GM18511 (cell line): ENCODE measurements around the gene FBXL17.
"Not testable (repeated sequence)": the region's sequence is repeated elsewhere in the genome, so short reads cannot be mapped to it uniquely, and the experiment has no call there.

ENCODE experiments used
- ATAC-seq: cut with Tn5 transposase; IDR thresholded peaks from one replicate; pipeline ENCODE4 v1.9.1; 2021; ENCODE audit warnings: mild to moderate bottlenecking, moderate library complexity; ENCODE audit not compliant: unreplicated experiment

Gene FBXL17

DNA sequence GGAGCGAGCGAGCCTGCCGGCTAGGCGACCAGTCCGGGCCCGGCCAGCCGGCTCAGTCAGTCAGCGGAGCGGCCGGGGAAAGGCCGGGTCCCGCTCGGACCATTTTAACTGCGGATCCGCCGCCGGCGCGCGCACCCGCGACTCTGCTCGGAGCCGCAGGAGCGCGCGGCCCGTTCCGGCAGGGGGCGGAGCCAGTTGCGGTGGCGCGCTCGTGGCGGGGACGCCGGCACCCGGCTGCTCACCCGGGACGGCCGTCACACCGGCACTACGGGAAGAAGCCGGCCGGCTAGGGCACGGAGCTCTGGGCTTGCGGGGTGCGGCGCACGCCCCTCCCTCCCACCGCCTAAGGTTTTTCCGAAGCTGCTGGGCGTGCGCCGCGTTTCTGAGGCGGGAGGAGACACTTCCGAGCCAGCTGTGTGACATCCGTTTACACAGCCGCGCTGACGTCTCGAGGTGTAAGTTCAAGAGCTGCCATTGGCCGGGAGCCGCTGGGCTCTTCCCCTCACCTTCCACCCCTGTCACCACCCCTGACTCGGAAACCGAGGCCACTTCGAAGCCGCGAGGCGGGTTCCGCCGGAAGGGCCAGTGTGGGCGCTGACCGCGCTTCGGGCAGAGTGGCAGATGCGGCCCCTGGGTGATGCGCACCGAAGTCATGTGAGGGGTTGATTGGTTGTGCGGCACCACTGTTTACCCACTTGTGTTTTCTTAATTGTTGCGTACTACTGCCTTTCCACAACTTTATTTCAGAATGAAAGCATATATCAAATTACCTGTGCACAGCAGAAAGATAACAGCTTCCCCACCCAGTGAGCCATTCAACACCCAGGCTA lies at the start of gene FBXL17:
FBXL17 (minus strand) TSS at position 145 of the 830 bp plus-strand sequence.
- ATAC-seq, result peak; percentile 75

DNA sequence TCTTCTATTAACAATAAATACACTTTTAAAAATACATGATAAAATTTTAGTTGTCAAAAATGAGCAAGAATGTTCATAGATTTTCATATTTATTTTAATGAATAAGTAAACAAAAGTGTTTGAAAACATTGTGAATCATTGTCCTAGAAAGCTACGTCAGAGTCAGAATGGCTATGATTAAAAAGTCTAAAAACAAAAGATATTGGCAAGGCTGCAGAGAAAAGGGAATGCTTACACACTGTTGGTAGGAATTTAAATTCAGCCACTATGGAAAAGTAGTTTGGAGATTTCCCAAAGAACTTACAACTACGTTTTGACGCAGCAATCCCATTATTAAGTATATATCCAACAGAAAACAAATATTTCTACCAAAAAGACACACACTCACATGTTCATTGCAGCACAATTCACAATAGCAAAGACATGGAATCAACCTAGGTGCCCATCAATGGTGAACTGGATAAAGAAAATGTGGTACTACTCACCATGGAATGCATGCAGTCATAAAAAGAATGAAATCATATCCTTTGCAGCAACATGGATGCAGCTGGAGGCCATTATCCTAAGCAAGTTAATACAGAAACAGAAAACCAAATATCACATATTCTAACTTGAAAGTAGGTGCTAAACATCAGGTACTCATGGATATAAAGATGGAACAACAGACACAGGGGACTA lies 49.2 kb upstream of the FBXL17 start:
- ATAC-seq, result no peak

DNA sequence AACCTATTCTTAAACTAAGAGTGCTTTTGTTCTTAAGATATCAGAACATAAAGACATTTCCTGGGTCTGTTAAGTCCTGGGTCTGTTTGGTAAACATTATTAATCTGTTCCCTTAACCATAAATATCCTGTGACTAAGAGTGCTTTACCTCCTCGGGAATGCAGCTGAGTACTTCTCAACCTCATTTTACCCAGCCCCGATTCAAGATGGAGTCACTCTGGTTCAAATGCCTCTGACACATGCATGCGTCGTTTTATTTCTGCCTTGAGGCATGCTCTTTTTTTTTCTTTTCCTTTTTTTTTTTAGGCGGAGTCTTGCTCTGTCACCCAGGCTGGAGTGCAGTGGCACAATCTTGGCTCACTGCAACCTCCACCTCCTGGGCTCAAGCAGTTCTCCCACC lies 39.8 kb upstream of the FBXL17 start:
- no peak for ATAC-seq

DNA sequence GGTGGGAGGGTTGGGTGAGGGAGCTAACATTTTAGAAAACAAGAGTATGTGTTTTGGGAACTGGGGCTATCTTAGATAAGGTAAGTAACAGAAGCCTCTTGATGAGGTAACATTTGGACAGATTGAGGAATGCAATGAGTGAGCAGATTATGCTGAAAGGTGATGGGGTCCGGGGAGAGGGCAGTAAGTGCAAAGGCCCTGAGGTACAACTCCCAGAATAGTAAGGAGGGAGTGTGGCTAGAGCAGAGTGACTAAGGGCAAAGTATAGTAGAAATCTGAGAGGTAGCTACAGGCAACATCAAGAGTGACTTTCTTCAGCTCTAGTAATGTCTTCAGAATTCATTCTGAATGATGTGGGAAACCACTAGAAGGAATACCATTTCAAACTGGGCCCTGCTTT lies 38.9 kb upstream of the FBXL17 start:
- no peak for ATAC-seq

DNA sequence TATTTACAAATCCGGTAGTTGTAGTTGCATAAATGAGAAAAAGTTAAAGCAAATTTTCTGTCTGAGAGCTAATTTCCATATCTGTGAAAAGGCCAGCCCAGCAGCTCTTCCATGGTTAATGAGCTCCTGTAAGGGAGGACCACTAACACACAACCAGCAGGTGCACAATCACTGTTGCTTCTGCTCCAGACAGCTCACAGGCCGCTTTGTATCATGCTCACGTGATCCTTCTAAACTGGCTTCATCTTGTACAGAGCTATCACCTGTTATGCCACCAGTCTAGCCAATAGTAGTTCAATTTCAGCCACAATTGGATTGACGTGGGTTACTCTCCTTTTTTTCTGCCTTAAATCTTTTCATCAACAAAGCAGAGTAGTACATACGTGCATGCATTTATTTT lies 38.3 kb upstream of the FBXL17 start:
- ATAC-seq, result no peak

DNA sequence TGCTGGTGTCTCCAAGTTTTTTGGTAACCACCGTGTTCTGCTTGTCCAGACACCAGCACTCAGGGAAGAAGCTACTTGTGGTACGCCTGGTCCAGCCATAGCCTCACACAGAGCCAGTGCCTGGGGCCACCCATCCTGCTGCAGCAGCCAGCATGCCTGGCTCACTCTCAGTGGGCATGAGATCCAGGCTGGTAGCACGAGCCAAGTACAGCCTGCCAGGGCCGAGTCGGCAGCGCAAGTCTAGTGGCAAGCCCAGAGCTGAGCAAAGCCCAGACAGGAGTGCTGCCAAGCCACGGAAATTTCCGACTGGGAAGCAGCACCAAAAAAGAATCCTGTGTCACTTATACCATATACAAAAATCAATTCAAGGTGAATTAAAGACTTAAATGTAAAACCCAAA lies 36.3 kb upstream of the FBXL17 start:
- ATAC-seq, result no peak

DNA sequence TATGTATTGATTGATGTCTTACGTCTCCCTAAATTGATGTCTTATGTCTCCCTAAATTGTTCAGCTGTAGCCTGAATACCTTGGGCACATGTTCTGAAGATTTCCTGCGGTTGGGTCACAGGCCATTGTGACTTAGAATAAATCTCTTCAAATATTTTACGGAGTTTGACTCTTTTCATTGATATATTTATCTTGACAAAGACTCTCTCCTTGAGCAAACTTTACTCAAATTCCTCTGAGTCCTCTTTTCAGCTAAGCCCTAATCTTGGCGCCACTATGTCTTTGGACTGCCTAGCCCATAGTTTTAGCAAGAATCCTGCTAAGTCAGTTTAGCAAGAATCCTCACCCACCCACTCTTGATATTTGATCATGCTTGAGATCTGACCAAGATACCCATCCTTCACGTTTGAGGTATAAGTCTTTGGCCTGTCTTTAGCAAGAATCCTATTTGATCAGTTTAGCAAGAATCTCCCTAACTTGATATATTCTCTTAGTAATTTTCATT lies 35.3 kb upstream of the FBXL17 start:
- ATAC-seq, result no peak

DNA sequence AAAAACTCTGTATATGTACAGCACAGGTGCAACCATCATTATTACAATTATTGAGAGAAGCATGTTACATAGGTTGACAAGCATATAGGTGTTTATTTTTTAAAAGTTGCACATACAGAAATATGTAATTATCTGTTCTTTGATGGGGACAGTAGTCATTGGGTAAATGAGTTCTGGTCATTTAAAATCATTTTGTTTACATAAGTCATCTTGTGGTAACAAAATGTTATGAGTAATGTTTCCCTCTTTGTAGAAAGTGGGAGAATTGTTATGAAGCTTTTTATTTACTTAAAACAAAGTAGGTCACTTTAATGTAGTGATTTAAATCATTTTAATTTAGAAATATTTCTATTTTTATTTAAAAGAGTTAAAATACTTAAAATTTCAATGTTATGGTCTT lies 33.8 kb upstream of the FBXL17 start:
- ATAC-seq, result no peak

DNA sequence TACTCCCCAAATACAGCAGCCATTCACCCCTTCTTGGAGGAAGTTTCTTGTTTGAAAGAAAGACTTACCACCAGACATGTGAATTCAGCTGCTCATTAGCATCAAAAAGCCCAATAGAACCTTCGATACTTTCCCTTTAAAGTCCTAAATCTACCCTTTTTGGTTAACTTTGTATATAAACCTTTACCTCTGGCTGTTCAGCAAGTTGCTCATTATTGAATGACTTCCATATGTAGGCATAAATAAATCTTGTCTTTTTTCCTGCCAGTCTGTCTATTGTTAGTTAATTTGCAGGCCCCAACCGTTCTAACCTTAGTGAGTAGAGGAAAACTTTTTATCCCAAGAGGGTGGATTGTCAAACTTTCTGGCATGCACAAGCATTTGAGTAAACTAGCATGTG lies 27.9 kb upstream of the FBXL17 start:
- ATAC-seq, result no peak

DNA sequence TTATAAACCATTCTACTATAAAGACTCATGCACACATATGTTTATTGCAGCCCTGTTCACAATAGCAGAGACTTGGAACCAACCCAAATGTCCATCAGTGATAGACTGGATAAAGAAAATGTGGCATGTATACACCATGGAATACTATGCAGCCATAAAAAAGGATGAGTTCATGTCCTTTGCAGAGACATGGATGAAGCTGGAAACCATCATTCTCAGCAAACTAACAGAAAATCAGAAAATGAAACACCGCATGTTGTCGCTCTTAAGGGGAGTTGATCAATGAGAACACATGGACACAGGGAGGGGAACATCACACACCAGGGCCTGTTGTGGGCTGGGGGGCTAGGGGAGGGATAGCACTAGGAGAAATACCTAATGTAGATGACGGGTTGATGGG lies 23.3 kb upstream of the FBXL17 start:
- ATAC-seq, result not testable (repeated sequence)

DNA sequence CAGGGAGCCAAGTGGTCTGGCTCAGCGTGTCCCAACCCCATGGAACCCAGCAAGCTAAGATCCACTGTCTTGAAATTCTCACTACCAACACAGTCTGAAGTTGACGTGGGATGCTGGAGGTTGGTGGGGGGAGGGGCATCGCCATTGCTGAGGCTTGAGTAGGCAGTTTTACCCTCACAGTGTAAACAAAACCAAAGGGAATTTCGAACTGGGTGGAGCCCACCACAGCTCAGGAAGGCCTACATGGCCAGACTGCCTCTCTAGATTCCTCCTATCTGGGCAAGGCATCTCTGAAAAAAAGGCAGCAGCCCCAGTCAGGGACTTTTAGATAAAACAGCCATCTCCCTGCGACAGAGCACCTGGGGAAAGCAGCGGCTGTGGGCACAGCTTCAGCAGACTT lies 17.1 kb upstream of the FBXL17 start:
- no peak for ATAC-seq

DNA sequence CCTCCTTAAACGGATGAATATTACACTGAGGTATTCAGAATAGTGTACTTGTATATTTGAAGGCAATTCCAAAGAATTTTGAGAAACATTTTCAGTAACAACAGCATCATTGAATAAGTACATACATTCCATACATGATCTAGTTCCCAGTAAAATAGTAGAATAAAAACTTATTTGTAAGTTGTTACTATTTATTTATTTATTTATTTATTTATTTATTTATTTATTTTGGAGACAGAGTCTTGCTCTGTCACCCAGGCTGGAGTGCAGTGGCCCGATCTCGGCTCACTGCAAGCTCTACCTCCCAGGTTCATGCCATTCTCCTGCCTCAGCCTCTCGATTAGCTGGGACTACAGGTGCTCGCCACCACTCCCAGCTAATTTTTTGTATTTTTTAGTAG lies 14.9 kb upstream of the FBXL17 start:
- not testable (repeated sequence) for ATAC-seq

DNA sequence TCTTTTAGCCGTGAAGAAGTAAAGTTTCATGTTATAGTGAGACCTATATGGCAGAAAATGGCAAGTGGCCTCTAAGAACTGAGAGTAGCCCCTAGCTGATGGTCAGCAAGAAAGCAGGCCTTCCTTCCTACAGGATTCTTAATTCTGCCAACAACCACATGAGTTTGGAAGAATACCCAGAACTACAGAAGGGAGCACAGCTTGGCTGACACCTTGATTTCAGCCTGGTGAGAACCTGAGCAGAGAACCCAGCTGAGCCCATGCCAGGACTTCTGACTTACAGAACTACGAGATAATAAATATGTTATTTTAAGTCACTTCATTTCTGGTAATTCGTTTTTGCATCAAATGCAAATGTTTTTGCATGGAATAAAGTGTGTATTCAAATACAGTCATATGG lies 5.9 kb upstream of the FBXL17 start:
- no peak for ATAC-seq

DNA sequence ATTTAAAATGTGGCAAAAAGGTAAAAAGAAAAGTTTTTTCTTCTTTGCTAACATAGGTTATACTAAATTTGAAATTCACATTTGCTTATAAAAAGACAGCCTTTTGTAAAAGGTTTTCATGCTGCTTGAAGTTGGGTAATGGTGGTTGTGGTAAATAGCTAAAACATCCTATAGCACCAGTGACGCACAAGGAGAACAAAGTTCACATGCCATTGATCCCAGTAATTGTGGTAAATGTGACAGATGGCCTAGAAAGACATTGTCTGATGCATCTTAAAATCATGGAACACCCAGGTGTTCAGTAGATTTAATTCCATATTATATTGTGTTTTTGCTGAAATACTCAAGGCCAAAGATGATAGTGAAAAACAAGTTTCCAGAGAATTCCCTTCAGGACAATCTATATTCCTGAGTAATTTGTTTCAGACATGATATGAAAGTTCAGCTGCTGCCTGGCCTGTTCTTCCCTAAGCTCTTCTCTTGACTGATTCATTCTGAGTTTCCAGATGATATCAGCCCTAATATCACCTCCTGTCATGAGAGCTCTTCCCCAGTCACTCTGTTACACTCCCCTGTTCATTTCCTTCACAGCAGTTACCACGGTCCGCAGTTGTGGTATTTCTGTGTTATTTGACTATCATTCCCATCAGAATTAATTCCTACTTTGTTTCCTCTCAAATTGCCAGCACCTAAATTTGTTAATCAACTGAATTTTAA lies 4.6 kb upstream of the FBXL17 start:
- ATAC-seq, result no peak

DNA sequence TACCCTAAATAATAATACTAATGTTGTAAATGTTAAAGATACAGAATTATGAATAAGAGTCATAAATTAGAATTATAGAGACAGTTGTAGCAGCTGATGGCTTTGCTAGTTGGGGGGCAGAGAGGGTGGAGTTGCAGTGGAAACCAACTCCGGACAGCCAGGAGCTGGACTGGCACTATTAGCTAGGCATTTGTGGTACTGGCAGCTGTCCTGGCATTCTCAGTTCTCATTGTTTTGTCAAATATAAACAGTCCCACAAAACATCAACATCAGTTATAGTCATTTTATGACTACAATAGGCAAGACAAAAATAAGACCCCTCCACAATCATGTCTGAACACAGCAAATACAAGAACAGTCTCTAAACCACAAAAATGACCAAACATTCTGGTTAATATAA lies 2.8 kb upstream of the FBXL17 start:
- ATAC-seq, result no peak

DNA sequence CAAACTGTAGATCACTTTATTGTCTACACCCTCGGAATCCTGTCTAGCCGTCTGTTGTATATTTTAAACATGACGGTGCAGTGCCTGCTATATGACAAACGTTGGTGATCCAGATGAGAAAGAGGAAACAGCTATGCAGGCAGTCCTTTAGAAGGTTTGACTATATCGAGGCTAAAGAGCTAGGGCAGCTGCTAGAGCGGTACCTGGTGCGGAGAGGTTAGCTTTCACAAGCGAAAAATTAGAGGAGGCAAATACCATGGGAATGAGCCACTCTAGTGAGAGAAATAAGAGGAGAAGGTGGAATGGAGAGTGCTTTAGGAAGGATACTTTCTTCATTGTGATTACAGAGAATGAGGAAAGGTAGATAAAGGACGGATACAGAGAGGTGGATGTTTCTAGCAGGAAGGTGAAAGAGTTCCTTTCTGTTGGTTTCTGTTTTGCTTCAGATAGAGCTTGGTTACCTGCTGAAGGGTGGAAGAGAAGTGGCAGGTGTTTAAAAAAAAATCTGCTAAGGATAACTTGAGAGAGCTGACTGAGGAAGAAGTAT lies 959 bp upstream of the FBXL17 start:
- peak; percentile 5 for ATAC-seq

DNA sequence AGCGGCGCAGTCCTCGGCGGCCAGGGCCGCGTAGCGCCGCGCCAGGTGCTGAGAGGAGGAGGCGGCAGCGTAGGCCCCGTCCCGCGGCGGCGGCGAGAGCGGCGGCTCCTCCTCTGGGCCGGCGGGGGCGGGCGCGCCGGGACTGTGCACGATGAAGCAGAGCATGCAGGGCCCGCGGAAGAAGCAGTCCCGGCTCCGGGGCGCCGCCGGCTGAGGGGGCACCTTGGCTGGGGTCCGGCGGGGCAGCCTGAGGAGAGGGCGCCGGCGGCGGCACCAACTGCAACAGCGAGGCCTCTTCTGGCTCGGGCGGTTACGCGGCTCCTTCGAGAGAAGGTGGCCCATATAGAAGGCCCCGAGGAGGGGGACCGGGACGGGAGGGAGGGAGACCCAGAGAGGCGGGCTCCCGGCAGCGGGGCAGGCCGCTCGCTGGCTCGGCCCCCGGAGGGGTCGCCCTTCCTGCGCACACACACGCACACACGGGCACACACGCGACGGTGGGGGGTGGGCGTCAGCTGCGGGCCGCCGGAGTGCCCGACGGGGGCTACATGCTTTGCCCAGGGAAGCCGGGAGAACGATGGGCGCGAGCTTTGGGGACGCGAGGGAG lies 446 bp downstream of the FBXL17 start:
- peak; percentile 54 for ATAC-seq

DNA sequence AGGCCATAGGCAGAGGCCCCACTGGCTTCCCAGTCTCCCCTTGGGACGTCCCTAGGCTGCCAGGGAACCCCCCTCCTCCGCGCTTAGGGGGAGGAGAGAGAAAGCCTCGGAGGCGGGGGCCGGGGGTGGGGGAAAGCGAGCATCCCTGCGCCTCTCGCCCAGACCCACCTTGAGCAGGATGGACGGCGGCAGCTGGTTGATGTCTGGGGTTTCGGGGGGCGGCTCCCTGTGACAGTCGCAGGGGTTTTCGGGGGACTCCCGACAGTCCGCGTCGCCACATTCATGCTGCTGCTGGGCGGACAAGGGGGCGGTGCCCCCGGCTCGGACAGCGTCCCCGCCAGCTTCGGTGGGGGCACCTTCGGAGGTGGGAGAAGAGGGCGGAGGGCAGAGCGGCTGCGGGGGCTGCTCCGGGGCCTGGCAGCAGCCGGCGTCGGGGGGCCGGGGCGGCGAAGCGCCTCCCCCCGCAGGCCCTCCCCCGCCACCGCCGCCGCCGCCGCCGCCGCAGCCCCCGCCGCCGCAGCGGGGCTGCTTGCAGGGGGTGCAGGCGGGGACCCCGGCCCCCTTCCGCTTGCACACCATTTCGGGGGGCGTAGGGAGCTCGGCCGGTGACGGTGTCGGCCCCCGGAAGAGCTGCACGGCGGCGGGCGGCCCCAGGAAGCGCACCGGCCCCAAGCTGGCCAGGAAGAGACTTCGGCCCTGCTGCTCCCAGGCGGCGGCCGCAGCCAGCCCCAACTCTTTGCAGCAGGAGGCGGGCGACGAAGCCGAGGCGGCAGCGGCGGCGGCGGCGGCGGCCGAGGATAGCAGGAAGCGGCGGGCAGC lies 1.2 kb downstream of the FBXL17 start:
- peak; percentile 30 for ATAC-seq

DNA sequence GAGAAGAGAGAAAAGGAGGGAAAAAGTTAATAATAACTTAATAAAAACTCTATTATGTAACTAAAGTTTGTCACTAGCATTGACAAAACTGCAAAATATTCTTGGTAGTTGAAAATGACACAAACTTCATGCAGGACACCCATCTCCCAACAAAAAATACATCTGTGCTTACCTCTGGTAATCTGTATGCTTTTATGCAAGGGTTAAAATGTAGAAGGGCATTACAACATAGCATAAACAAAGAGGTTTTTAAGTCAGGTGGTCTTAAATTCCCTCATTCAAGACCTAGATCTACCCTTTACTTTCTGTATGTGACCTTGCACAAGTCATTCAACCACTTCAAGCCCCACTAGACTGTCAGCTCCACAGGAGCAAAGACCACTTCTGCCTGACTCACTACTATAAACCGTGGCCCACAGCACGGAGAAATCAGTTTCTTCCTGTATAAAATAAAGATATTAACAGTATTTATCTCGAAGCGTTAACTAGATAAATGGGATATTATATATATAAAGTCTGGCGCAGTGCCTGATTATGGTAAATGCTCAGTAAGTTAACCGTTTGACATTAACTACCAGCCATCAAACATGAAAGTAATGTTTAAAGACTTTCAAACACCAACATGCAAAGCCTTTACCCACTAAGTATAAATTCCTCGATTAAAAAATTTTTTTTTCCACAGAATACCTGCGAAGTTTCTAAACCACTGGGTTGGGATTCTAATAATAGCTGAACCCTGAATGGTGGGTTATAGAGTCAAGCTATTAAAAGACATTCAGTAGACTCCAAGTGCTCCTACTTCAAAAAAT lies 2.0 kb downstream of the FBXL17 start:
- ATAC-seq, result no peak
